GM18508 (cell line): ENCODE measurements around the gene ATN1.

ENCODE experiments used
- ATAC-seq: cut with Tn5 transposase; IDR thresholded peaks from one replicate; pipeline ENCODE4 v1.9.1; 2021; ENCODE audit warnings: moderate number of reproducible peaks; ENCODE audit not compliant: insufficient read depth, unreplicated experiment

Gene ATN1

GRCh38 chr12:6968426-6968825, 40.7 kb downstream of the ATN1 start:
- no peak for ATAC-seq

- ATAC-seq, result peak; percentile 9
Measured at GRCh38 chr12:6970096-6970527, 42.4 kb downstream of the ATN1 start.

GRCh38 chr12:6974180-6974579, 46.4 kb downstream of the ATN1 start:
- ATAC-seq, result no peak

GRCh38 chr12:6975297-6976032, 47.7 kb downstream of the ATN1 start:
- ATAC-seq, result no peak

GRCh38 chr12:6977653-6978052, 49.9 kb downstream of the ATN1 start:
- no peak for ATAC-seq

GRCh38 chr12:6978188-6978587, 50.4 kb downstream of the ATN1 start:
- ATAC-seq, result no peak

GRCh38 chr12:6978611-6979011, 50.9 kb downstream of the ATN1 start:
- no peak for ATAC-seq

- no peak for ATAC-seq
Measured at GRCh38 chr12:6979021-6979420, 51.3 kb downstream of the ATN1 start.

- ATAC-seq, result no peak
Measured at GRCh38 chr12:6979453-6979852, 51.7 kb downstream of the ATN1 start.

GRCh38 chr12:6980075-6980474, 52.3 kb downstream of the ATN1 start:
- no peak for ATAC-seq

GRCh38 chr12:6980740-6981139, 53.0 kb downstream of the ATN1 start:
- no peak for ATAC-seq

GRCh38 chr12:6981152-6982052, 53.6 kb downstream of the ATN1 start:
- ATAC-seq, result no peak

- ATAC-seq, result no peak
Measured at GRCh38 chr12:6982532-6982931, 54.8 kb downstream of the ATN1 start.

GRCh38 chr12:6987956-6988553, 60.3 kb downstream of the ATN1 start:
- ATAC-seq, result no peak
